Measurements from ENCODE around the gene SUGP1. TPM values are rescaled to one million over a fixed set of nuclear protein-coding genes. Genes with fewer than 3 reads are reported as not detected.
"Not testable (repeated sequence)": the region's sequence is repeated elsewhere in the genome, so short reads cannot be mapped to it uniquely, and the experiment has no call there.

SUGP1 gene
- total RNA-seq, 1 donor from 2014 or later = 79.8 TPM

- intact Hi-C loops (cut with micrococcal nuclease) = no loop called here
- no peak for DNase-seq (ENCODE audit: low spot score)
- H3K36me3 Mint-ChIP-seq (ENCODE audit: low read depth) = peaks cover 1% of the 10 kb centered on the region
- no peak overlapping the region for H3K27ac Mint-ChIP-seq
- no peaks in the 10 kb centered on the region for H3K9me3 Mint-ChIP-seq
- peaks cover 42% of the 10 kb centered on the region for H3K27me3 Mint-ChIP-seq (ENCODE audit: insufficient read depth)
- no peak overlapping the region for H3K4me3 Mint-ChIP-seq
- no peaks in the 10 kb centered on the region for H3K4me1 Mint-ChIP-seq (ENCODE audit: low read depth)
Observed at GRCh38 chr19:19262190-19263057, 57.9 kb downstream of the SUGP1 start.

GRCh38 chr19:19261350-19262189 is 58.7 kb downstream of the SUGP1 start:
- no peak for DNase-seq (ENCODE audit: low spot score)
- peaks cover 41% of the 10 kb centered on the region for H3K27me3 Mint-ChIP-seq (ENCODE audit: insufficient read depth)

GRCh38 chr19:19260417-19261214 is 59.7 kb downstream of the SUGP1 start:
- Mint-ChIP-seq H3K36me3 (ENCODE audit: low read depth) (peaks cover 1% of the 10 kb centered on the region), H3K27me3 (ENCODE audit: insufficient read depth) (peaks cover 36% of the 10 kb centered on the region)

More at GRCh38 chr19:19261350-19262189, 58.7 kb downstream of the SUGP1 start:
- H3K4me3 Mint-ChIP-seq = no peak overlapping the region
- H3K9me3 Mint-ChIP-seq = no peaks in the 10 kb centered on the region
- peaks cover 1% of the 10 kb centered on the region for H3K36me3 Mint-ChIP-seq (ENCODE audit: low read depth)
- no peaks in the 10 kb centered on the region for H3K4me1 Mint-ChIP-seq (ENCODE audit: low read depth)
- intact Hi-C loops (cut with micrococcal nuclease) = no loop called here
- no peak overlapping the region for H3K27ac Mint-ChIP-seq

GRCh38 chr19:19259741-19260140 is 60.6 kb downstream of the SUGP1 start:
- Mint-ChIP-seq H3K27me3 (ENCODE audit: insufficient read depth) (peaks cover 34% of the 10 kb centered on the region), H3K9me3 (no peaks in the 10 kb centered on the region)
- intact Hi-C loops (cut with micrococcal nuclease) = no loop called here

More at GRCh38 chr19:19260417-19261214, 59.7 kb downstream of the SUGP1 start:
- no peaks in the 10 kb centered on the region for H3K9me3 Mint-ChIP-seq
- no peaks in the 10 kb centered on the region for H3K4me1 Mint-ChIP-seq (ENCODE audit: low read depth)
- intact Hi-C loops (cut with micrococcal nuclease) = no loop called here
- no peak overlapping the region for H3K27ac Mint-ChIP-seq
- H3K4me3 Mint-ChIP-seq = no peak overlapping the region
- no peak for DNase-seq (ENCODE audit: low spot score)

GRCh38 chr19:19258589-19259338 is 61.5 kb downstream of the SUGP1 start:
- Mint-ChIP-seq H3K4me3 (no peak overlapping the region), H3K36me3 (ENCODE audit: low read depth) (peaks cover 1% of the 10 kb centered on the region), H3K4me1 (ENCODE audit: low read depth) (no peaks in the 10 kb centered on the region), H3K27me3 (ENCODE audit: insufficient read depth) (peaks cover 30% of the 10 kb centered on the region), H3K27ac (no peak overlapping the region), H3K9me3 (no peaks in the 10 kb centered on the region)
- no peak for DNase-seq (ENCODE audit: low spot score)
- intact Hi-C loops (cut with micrococcal nuclease) = no loop called here

More at GRCh38 chr19:19259741-19260140, 60.6 kb downstream of the SUGP1 start:
- peaks cover 1% of the 10 kb centered on the region for H3K36me3 Mint-ChIP-seq (ENCODE audit: low read depth)
- no peak for DNase-seq (ENCODE audit: low spot score)
- no peaks in the 10 kb centered on the region for H3K4me1 Mint-ChIP-seq (ENCODE audit: low read depth)
- no peak overlapping the region for H3K4me3 Mint-ChIP-seq
- H3K27ac Mint-ChIP-seq = no peak overlapping the region

- H3K9me3 Mint-ChIP-seq = no peaks in the 10 kb centered on the region
- no peak overlapping the region for H3K27ac Mint-ChIP-seq
- H3K27me3 Mint-ChIP-seq (ENCODE audit: insufficient read depth) = peaks cover 22% of the 10 kb centered on the region
- peaks cover 1% of the 10 kb centered on the region for H3K36me3 Mint-ChIP-seq (ENCODE audit: low read depth)
- DNase-seq (ENCODE audit: low spot score) = no peak
- intact Hi-C loops (cut with micrococcal nuclease) = no loop called here
- no peaks in the 10 kb centered on the region for H3K4me1 Mint-ChIP-seq (ENCODE audit: low read depth)
- no peak overlapping the region for H3K4me3 Mint-ChIP-seq
Observed at GRCh38 chr19:19257836-19258588, 62.3 kb downstream of the SUGP1 start.

- H3K27me3 Mint-ChIP-seq (ENCODE audit: insufficient read depth) = peaks cover 17% of the 10 kb centered on the region
- H3K36me3 Mint-ChIP-seq (ENCODE audit: low read depth) = peaks cover 1% of the 10 kb centered on the region
- intact Hi-C loops (cut with micrococcal nuclease) = no loop called here
- no peak overlapping the region for H3K27ac Mint-ChIP-seq
- no peaks in the 10 kb centered on the region for H3K9me3 Mint-ChIP-seq
- H3K4me3 Mint-ChIP-seq = no peak overlapping the region
- H3K4me1 Mint-ChIP-seq (ENCODE audit: low read depth) = no peaks in the 10 kb centered on the region
- no peak for DNase-seq (ENCODE audit: low spot score)
Observed at GRCh38 chr19:19257137-19257536, 63.2 kb downstream of the SUGP1 start.

- intact Hi-C loops (cut with micrococcal nuclease) = no loop called here
- Mint-ChIP-seq H3K27me3 (ENCODE audit: insufficient read depth) (peaks cover 18% of the 10 kb centered on the region), H3K9me3 (no peaks in the 10 kb centered on the region), H3K4me3 (no peak overlapping the region), H3K4me1 (ENCODE audit: low read depth) (no peaks in the 10 kb centered on the region), H3K36me3 (ENCODE audit: low read depth) (no peaks in the 10 kb centered on the region), H3K27ac (no peak overlapping the region)
- DNase-seq (ENCODE audit: low spot score) = no peak
Observed at GRCh38 chr19:19256072-19256969, 64.0 kb downstream of the SUGP1 start.

- H3K27ac Mint-ChIP-seq; H3K4me1 Mint-ChIP-seq (ENCODE audit: low read depth); H3K36me3 Mint-ChIP-seq (ENCODE audit: low read depth); H3K9me3 Mint-ChIP-seq; H3K4me3 Mint-ChIP-seq; intact Hi-C loops (cut with micrococcal nuclease); DNase-seq (ENCODE audit: low spot score): not testable (repeated sequence)
- H3K27me3 Mint-ChIP-seq (ENCODE audit: insufficient read depth) = peaks cover 13% of the 10 kb centered on the region
Observed at GRCh38 chr19:19253409-19253808, 66.9 kb downstream of the SUGP1 start.

GRCh38 chr19:19250196-19250801 is 70.0 kb downstream of the SUGP1 start:
- Mint-ChIP-seq H3K27me3 (ENCODE audit: insufficient read depth) (peaks cover 13% of the 10 kb centered on the region), H3K36me3 (ENCODE audit: low read depth) (no peaks in the 10 kb centered on the region), H3K27ac (no peak overlapping the region), H3K4me1 (ENCODE audit: low read depth) (no peaks in the 10 kb centered on the region), H3K4me3 (no peak overlapping the region), H3K9me3 (no peaks in the 10 kb centered on the region)
- no peak for DNase-seq (ENCODE audit: low spot score)
- intact Hi-C loops (cut with micrococcal nuclease) = no loop called here
